Omental fat pad (tissue), 4 donors: Measurements from ENCODE around the gene DGKD. TPM values are rescaled to one million over a fixed set of nuclear protein-coding genes. Genes with fewer than 3 reads are reported as not detected.

Experiments
- ATAC-seq: fragments of 150-250 bp; one replicate; pipeline ENCODE4 v1.9.1; 2016; ENCODE audit warnings: mild to moderate bottlenecking, moderate library complexity; ENCODE audit not compliant: low FRiP score
- DNase-seq: peaks from one replicate; pipeline ENCODE4 v3.0.0-alpha.2; 2019; ENCODE audit warnings: low spot score
- CTCF ChIP-seq, 3 donors: fragments of 450-650 bp; IDR thresholded peaks; one replicate each; pipeline ENCODE4 v1.5.1; 2016 to 2017; ENCODE audit warnings: antibody characterized with exemption in 3 of 3, mild to moderate bottlenecking in 3 of 3, moderate library complexity in 2 of 3
- total RNA-seq, 4 donors: library from RNA; depleted of rRNA; stranded (reverse); fragments of >200 nt; gene quantifications; one replicate each; pipeline ENCODE4 v1.1.0, GENCODE V29; 2016

Gene DGKD
- total RNA-seq, 4 donors from 2014 or later = 15.3 to 37.5 (median 22.9) TPM

- ATAC-seq = no peak
Measured at GRCh38 chr2:233353101-233353768, 1.1 kb upstream of the DGKD start.

GRCh38 chr2:233354500-233354924 lies 218 bp downstream of the DGKD start:
- ATAC-seq (no peak), DNase-seq (no peak)
- no peak for TF ChIP-seq CTCF (IDR thresholded peaks at IDR 0.05)

More at GRCh38 chr2:233353101-233353768, 1.1 kb upstream of the DGKD start:
- no peak for TF ChIP-seq CTCF (IDR thresholded peaks at IDR 0.05)
- DNase-seq = no peak

- DNase-seq (no peak), ATAC-seq (no peak)
- no peak for TF ChIP-seq CTCF (IDR thresholded peaks at IDR 0.05)
Measured at GRCh38 chr2:233354971-233355574, 779 bp downstream of the DGKD start.

- DNase-seq (no peak), ATAC-seq (no peak)
- no peak for TF ChIP-seq CTCF (IDR thresholded peaks at IDR 0.05)
Measured at GRCh38 chr2:233355916-233356315, 1.6 kb downstream of the DGKD start.

GRCh38 chr2:233356546-233357308 lies 2.4 kb downstream of the DGKD start:
- no peak for TF ChIP-seq CTCF (IDR thresholded peaks at IDR 0.05)
- ATAC-seq (no peak), DNase-seq (no peak)

GRCh38 chr2:233358335-233358734 lies 4.0 kb downstream of the DGKD start:
- TF ChIP-seq CTCF (IDR thresholded peaks at IDR 0.05) = no peak
- DNase-seq = no peak
- no peak for ATAC-seq
